ENCODE measurements around the gene RAVER2.

RAVER2 gene

GRCh38 chr1:64877151-64877550 lies 132.3 kb downstream of the RAVER2 start:
- no peak overlapping the region for H3K4me3 ChIP-seq (ENCODE audit: low read depth, low read length)
- in situ Hi-C loops (cut with HindIII; ENCODE audit: low sequenced_read_pairs), result no loop called here
- DNase-seq (ENCODE audit: low read depth), result no peak
- no peak for TF ChIP-seq CTCF (IDR thresholded peaks at IDR 0.05; ENCODE audit: low read depth, low read length, missing control alignments)

- DNase-seq (ENCODE audit: low read depth), result no peak
- no peak for TF ChIP-seq CTCF (IDR thresholded peaks at IDR 0.05; ENCODE audit: low read depth, low read length, missing control alignments)
- in situ Hi-C loops (cut with HindIII; ENCODE audit: low sequenced_read_pairs), result no loop called here
- H3K4me3 ChIP-seq (ENCODE audit: low read depth, low read length), result no peak overlapping the region
Measured at GRCh38 chr1:64877598-64877997, 132.7 kb downstream of the RAVER2 start.

- TF ChIP-seq CTCF (IDR thresholded peaks at IDR 0.05; ENCODE audit: low read depth, low read length, missing control alignments), result no peak
- no peak overlapping the region for H3K4me3 ChIP-seq (ENCODE audit: low read depth, low read length)
- DNase-seq (ENCODE audit: low read depth), result no peak
- in situ Hi-C loops (cut with HindIII; ENCODE audit: low sequenced_read_pairs), result no loop called here
Measured at GRCh38 chr1:64878090-64878489, 133.2 kb downstream of the RAVER2 start.

GRCh38 chr1:64878931-64879611 lies 134.2 kb downstream of the RAVER2 start:
- no peak for DNase-seq (ENCODE audit: low read depth)
- TF ChIP-seq CTCF (IDR thresholded peaks at IDR 0.05; ENCODE audit: low read depth, low read length, missing control alignments), result no peak
- H3K4me3 ChIP-seq (ENCODE audit: low read depth, low read length), result no peak overlapping the region
- in situ Hi-C loops (cut with HindIII; ENCODE audit: low sequenced_read_pairs), result no loop called here

GRCh38 chr1:64880449-64880848 lies 135.6 kb downstream of the RAVER2 start:
- no peak overlapping the region for H3K4me3 ChIP-seq (ENCODE audit: low read depth, low read length)
- DNase-seq (ENCODE audit: low read depth), result no peak
- TF ChIP-seq CTCF (IDR thresholded peaks at IDR 0.05; ENCODE audit: low read depth, low read length, missing control alignments), result no peak
- in situ Hi-C loops (cut with HindIII; ENCODE audit: low sequenced_read_pairs), result no loop called here

GRCh38 chr1:64881281-64881680 lies 136.4 kb downstream of the RAVER2 start:
- DNase-seq (ENCODE audit: low read depth), result no peak
- in situ Hi-C loops (cut with HindIII; ENCODE audit: low sequenced_read_pairs), result no loop called here
- no peak for TF ChIP-seq CTCF (IDR thresholded peaks at IDR 0.05; ENCODE audit: low read depth, low read length, missing control alignments)
- H3K4me3 ChIP-seq (ENCODE audit: low read depth, low read length), result no peak overlapping the region

Data from astrocyte of the cerebellum (primary cell).